Measurements from ENCODE around the gene ZSCAN2.

ZSCAN2 gene

GRCh38 chr15:84671211-84671610, 70.4 kb downstream of the ZSCAN2 start:
- no peak for DNase-seq (ENCODE audit: low read depth in 2 of 2)

Data from stimulated activated CD8-positive, alpha-beta memory T cell treated with anti-CD3 and anti-CD28 coated beads, Interleukin-15, amount 100 ng/mL, for 48 hours (primary cell).